Subcutaneous adipose tissue (tissue), 4 donors: ENCODE measurements around the gene PDGFD. TPM values are rescaled to one million over a fixed set of nuclear protein-coding genes. Genes with fewer than 3 reads are reported as not detected.

Experiments
- total RNA-seq, 4 donors: library from RNA; depleted of rRNA; stranded (reverse); fragments of >200 nt; gene quantifications; one replicate each; pipeline ENCODE4 v1.1.0, GENCODE V29; 2016
- TF ChIP-seq, protein P1 (sequence below): fragments of 450-650 bp; IDR thresholded peaks from one replicate; pipeline ENCODE4 v1.5.1; 2016; ENCODE audit warnings: low read depth, mild to moderate bottlenecking, control low read depth, antibody characterized with exemption, moderate library complexity

PDGFD gene
- total RNA-seq, 4 donors from 2014 or later = 19.4 to 77.7 (median 44.9) TPM

DNA sequence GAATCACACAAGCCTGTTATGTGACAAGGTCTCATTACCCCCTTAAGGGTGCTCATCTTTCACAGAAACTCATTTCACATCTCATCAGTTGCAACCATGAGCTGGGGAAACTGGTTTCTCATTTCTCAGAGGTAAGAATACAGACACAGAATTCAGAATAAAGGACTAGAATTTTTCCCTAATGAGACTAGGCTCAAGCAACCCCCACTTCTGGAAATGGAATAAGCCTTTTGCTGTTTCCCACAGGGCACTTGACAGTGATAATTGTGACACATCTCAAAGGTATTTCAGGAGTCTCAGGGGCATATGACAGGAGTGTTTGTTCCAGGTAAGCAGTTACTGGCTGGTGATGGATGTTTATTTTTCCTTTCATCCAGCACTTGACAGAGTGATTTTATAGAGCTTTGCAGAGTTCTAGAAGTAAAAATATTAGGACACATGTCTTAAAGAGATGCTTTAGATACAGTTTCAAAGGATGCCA, 240.5 kb downstream of the PDGFD start:
- TF ChIP-seq, protein P1, sequence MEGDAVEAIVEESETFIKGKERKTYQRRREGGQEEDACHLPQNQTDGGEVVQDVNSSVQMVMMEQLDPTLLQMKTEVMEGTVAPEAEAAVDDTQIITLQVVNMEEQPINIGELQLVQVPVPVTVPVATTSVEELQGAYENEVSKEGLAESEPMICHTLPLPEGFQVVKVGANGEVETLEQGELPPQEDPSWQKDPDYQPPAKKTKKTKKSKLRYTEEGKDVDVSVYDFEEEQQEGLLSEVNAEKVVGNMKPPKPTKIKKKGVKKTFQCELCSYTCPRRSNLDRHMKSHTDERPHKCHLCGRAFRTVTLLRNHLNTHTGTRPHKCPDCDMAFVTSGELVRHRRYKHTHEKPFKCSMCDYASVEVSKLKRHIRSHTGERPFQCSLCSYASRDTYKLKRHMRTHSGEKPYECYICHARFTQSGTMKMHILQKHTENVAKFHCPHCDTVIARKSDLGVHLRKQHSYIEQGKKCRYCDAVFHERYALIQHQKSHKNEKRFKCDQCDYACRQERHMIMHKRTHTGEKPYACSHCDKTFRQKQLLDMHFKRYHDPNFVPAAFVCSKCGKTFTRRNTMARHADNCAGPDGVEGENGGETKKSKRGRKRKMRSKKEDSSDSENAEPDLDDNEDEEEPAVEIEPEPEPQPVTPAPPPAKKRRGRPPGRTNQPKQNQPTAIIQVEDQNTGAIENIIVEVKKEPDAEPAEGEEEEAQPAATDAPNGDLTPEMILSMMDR = no peak

- TF ChIP-seq, protein P1 = no peak
These were observed 243.0 kb downstream of the PDGFD start for GRCh38 chr11:103920933-103921332.

GRCh38 chr11:103920449-103920848, 243.5 kb downstream of the PDGFD start:
- TF ChIP-seq, protein P1 = no peak

DNA sequence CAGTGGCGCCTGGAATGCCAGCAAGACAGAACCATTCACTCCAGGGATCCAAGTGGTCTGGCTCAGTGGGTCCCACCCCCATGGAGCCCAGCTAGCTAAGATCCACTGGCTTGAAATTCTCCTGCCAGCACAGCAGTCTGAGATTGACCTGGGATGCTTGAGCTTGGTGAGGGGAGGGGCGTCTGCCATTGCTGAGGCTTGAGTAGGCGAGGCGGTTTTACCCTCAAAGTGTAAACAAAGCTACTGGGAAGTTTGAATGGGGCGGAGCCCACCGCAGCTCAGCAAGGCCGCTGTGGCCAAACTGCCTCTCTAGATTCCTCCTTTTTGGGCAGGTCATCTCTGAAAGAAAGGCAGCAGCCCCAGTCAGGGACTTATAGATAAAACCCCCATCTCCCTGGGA, 253.2 kb downstream of the PDGFD start:
- TF ChIP-seq, protein P1 = no peak

DNA sequence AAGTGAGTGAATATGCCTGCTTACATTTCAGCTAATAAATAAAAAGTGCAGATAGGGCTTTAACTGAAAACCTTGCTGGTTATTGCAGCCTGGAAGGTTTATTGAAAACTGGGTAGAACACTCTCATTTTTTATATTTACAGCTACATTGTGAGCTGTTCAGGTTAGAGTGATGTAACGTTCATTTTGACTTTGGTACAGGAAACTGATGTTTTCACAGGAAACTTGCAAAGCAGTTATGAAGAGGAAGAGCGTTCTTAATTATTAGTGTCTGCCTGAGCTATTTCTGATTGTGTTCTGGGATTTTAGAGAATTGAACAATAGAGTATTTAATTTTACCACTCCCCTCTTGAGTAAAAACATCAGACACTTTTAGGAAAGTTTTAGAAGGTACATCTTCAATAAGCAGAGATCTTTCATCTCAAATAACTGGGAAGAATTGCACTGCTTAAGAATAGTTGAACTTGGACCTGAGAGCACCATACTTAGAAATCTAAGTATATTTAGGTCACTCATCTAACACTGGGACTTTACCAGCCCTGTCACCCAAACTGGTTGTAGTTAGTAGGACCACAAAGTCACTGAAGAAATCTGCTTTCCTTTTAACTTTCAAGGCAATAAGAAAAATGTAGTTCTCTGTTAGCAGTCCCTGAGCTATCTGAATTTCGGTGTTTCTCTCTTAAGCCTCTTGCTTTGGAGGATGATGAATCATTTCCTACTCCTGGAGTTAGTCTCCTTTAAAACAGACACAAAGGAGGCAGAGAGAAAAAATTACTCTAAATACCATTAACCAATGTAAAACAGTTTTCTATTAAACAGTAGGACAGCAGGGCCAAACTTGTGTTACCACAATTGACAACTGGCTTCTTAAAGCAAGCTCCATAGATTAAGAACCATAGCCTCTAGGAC, 256.1 kb downstream of the PDGFD start:
- TF ChIP-seq, protein P1 = no peak

DNA sequence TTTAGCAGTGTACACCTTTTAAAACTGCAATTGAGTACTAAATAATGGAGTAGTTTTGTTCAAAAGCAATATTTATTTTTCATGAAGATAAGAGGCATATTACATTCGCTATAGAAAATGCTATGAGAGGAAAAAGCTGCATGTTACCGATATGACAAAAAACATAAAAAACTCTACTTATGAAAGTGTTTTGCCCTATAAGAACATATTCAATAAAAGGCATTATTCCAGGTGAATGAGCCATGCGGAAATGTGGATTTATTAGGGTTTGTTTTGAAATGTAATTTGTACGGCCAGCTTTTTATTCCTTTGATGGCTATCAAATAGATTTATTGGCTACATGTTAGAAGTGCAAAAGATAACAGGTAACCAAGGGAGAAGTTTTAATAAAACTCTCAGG, 256.8 kb downstream of the PDGFD start:
- TF ChIP-seq, protein P1 = no peak

DNA sequence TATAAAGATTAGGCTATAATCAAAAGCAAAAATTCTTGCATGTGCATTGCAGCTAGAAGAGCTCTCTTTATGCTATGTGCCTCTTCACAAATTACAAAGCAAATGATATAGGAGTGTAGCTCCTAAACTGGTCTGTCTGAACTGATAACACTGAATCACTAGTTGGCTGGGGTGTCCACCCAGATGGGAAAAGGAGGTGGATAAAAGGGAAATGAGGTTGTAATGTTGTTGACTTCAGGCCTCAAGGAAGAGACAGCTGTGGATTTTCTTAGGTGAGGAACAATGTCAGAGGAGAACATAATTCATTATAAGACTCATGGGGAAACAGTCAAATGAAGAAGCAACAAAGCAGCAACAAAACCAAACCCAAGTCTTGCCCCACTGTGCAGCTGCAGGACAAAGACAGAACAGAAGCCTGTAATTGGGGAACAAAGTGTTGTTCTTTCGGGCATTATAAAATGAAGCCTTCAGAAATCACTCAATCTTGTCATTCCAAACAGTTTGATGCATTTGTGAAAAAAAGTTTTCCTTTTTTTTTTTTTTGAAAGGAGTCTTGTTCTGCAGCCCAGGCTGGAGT, 257.6 kb downstream of the PDGFD start:
- TF ChIP-seq, protein P1 = no peak
